Dermis blood vessel endothelial cell (primary cell): Measurements from ENCODE around the gene PNMA1. TPM values are rescaled to one million over a fixed set of nuclear protein-coding genes. Genes with fewer than 3 reads are reported as not detected.

Experiments used
- DNase-seq: peaks from one replicate; pipeline ENCODE4 v3.0.0; 2010
- total RNA-seq: library from RNA; depleted of rRNA; stranded (reverse); fragments of >200 nt; gene quantifications from 2 replicates; pipeline ENCODE4 v1.2.3, GENCODE V29; 2014

PNMA1 gene
- total RNA-seq, 1 donor from 2014 or later: 15.7 TPM

- no peak for DNase-seq
Measured at GRCh38 chr14:73732006-73732405, 17.8 kb upstream of the PNMA1 start.

GRCh38 chr14:73731111-73731510 lies 16.9 kb upstream of the PNMA1 start:
- no peak for DNase-seq

GRCh38 chr14:73729556-73730265 lies 15.5 kb upstream of the PNMA1 start:
- no peak for DNase-seq

GRCh38 chr14:73728717-73729330 lies 14.6 kb upstream of the PNMA1 start:
- DNase-seq: peak; percentile 94

- no peak for DNase-seq
Measured at GRCh38 chr14:73727166-73727565, 13.0 kb upstream of the PNMA1 start.

DNA sequence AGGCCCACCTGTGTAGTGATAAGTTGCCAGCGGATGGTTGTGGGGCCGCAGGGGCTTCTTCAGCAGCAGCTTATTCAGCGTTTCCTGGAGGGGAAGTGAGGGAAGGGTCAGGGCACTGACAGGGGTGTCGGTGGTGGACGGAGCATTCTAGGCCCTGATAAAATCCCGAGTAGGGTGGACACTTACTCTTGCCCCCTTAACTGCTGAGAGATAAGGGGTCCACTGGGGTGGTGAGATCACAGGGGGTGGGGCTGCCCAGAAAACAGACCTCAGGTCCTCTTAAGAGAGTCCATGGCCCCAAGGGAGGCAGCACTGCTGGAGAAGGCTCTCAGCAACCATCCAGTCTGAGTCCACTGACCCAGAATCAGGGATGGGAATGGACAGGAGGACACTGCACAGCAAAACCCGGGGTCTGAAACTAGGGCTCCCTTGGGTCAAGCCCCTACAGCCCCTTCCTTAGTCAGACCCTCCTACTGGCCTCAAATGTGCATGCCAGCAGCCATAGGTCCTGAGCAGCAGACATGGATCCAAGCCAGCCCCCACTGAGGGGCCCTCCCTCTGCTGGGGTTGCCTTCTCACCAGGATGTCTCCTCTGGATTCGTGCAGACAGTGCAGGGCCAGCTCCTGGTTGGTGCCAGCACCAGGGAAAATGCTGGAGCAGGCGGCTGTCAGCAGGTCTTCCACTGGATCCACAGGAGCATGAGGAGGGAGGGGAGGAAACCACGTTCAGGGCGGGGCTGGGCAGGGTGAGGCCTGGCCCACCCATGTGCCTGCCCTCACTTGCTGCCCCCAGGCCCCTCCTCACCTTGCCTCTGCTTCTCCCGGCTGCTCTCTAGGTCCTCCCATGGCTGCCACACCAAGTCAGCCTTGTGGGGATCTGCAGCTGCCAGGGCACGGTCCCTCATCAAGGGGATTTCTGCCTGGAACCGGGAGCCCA lies 12.1 kb upstream of the PNMA1 start:
- DNase-seq: no peak

GRCh38 chr14:73725116-73726024 lies 11.2 kb upstream of the PNMA1 start:
- peak; percentile 41 for DNase-seq

DNA sequence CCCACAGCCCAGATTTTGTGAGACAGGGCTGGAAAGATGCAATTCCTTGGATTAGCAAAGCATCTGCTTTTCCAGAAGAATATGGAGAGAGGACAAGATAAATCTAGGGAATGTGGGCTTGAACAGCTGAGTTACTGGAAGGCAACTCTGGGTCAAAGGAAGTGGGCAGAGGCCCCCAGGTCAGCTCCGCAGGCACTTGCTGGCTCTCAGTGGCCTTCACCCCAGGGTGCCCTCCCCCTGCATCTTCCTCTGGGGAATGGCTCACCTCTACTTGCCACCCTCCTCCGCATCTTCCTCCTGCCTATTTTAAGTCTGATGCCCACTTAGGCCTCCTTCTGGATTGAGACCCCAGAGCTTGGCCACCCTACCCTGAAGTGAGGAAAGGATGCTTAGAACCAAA lies 10.5 kb upstream of the PNMA1 start:
- DNase-seq: no peak

DNA sequence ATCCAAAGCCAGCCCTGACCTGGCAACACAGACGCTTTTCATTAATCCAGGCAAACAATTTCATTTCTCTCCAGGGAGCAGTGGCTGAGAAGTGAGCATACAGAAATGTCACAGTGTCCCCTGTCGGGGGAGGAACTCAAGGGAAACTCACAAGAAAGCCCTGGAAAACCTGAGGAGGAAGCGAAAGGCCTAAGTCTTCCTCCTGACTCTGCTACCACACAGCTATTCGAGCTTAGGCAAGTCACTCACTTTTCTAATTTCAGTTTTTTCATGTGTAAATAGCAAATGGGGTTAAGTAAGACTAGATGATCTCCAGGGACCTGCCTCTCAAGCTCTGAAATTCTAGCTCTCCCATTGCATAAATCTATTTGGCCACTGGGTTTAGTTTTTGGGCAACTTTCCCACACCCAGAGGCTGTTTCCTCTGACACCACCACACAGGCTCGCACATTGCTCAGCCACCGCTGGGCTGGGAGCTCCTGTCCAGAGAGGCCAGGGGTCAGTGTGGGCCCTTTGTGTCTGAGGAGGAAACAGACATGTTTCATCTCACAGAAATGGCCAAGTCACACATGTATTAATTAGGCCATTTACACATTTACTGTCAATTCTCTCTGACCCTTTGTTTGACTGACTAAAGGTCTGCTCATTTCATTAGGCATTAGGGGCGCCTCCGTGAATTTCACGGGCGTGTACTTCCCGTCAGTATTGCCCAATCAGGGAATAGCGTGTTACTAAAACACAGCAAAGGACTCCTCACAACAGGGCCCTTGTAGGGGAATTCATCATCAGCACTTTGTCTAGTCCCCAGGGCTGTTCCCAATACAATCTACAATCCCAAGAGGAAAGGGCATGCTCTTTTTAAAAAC lies 9.8 kb upstream of the PNMA1 start:
- DNase-seq: peak; percentile 96

GRCh38 chr14:73723406-73723796 lies 9.2 kb upstream of the PNMA1 start:
- DNase-seq: no peak

DNA sequence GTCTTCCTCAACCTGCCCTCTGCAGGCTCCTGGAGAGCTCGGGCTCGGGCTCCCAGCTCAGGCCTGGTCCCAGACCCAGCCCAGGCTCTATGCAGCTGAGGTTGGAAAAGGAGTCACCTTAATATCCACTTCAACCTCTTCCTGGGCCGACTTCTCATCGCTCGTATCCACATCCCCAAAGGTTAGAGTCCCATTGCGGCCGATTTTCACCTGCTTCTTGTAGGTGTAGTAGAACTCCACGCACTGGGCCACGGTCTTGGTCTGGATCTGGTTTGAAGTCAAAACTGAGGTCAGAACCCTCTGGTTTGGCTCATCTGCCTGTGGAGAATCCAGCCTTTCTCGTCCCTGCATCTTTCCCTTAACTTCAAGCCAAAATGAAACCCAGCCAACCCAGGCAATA lies 8.4 kb upstream of the PNMA1 start:
- no peak for DNase-seq

GRCh38 chr14:73721101-73721821 lies 7.1 kb upstream of the PNMA1 start:
- DNase-seq: no peak

DNA sequence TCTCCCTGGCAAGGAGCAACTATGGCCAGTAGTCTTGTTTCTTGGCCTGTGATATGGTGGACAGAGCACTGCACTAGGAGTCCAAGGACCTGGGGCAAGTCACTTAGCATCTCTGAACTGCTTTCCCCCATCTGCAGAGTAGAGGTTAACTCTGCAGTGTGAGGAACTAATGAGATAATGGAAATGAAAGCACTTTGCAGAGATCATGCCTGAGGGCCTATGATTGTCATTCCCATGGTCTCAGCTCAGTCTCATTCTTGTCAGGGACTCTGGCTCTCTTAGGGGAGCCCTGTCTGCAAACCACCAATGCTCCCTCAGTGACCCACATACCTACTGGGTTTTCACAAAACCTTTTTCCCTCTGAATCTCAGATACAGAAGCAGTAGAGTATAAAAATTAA lies 6.5 kb upstream of the PNMA1 start:
- no peak for DNase-seq

DNA sequence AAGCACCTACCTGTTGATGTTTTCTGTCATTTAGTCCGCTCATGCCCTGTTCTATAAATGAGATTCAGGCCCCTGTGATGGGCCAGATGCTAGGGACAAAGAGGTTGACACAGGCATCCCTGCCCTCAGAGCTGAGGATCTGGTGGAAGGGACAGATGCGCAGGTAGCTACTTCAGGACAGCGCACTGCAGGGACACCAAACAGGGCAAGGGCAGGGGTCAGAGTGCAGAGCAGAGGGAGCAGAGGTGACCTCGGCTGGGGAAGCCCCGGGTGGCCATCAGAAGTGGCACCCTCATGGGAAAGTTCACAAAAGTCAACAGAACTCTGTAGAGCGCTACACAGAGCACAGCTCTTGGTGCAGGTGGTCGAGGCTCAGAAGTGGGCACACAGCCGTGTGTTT lies 5.6 kb upstream of the PNMA1 start:
- DNase-seq: no peak

- DNase-seq: no peak
Measured at GRCh38 chr14:73719361-73719760, 5.2 kb upstream of the PNMA1 start.

DNA sequence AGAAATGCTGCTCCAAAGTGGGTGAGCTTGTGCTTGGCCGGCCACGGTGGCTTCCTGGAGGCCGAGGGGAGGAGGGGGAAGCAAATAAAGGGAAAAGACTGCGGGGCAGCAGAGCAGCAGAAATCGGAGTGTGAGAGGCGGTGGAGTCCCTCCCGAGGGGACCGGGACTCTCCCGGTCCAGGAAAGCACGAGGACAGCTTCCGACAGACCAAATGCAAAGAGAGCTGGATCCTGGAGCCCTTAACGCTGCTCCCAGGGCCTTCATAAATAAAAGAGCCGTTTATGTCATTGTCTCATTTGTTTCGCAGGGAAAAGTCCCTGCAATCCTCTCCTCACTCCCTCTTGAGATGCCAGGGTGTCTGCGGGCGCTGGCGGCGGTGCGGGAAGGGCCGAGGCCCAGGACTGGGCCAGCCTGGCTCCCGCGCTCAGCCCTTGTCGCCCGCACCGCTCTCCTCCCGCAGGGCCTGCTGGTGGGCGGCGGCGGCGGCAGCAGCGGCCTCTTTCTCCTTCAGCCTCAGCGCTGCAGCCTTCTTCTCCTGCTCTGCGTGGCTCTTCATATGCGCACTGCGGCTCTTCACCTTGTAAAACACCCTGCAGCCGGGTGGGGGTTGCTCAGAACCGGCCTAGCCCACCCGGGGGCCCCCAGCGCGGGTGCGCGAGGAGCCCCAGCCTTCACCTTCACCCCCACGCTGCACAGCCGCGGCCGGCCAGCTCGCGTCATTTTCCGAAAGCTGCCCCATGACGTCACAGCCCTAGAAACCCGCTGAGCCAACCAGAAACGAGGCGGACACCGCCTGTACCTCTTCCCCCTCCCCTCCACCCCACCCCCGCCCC lies 4.5 kb upstream of the PNMA1 start:
- DNase-seq: no peak

- no peak for DNase-seq
Measured at GRCh38 chr14:73717711-73718417, 3.7 kb upstream of the PNMA1 start.

DNA sequence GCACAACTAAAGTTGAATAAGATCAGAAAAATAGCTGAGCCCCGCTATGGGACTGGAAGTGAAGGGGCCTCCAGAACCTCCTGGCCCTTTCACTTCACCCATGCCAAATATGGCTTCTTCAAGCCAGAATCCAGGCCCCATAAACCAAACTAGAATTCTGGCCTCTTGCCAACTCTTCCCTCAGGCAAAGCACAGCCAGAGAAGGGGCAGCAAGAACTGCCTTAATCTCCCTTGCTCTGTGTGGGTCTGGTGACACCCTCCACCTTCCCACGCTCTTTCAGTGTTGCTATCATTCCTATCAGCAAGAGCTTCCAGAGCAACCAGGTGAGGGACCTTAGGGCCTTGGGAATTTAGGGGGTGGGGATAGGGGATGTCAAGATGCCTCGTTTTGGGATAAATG lies 3.1 kb upstream of the PNMA1 start:
- DNase-seq: no peak

GRCh38 chr14:73715707-73716106 lies 1.5 kb upstream of the PNMA1 start:
- no peak for DNase-seq
